Naive thymus-derived CD4-positive, alpha-beta T cell (primary cell): ENCODE results near the gene VPS13D. TPM values are rescaled to one million over a fixed set of nuclear protein-coding genes. Genes with fewer than 3 reads are reported as not detected.
A peak's percentile ranks its signal among the peaks of the same experiment; 100 is the strongest.

Source experiments
- ATAC-seq: fragments of 150-1000 bp; cut with Tn5 transposase; 2 replicates; pipeline ENCODE4 v1.10.0; 2021; ENCODE audit warnings: mild to moderate bottlenecking, moderate library complexity
- CTCF ChIA-PET: fragments of 350-600 bp; sonication (Branson Sonifier 250); formaldehyde crosslinking; loops from one replicate; lab custom pipeline; 2021; ENCODE audit warnings: antibody characterized with exemption; lab: Charles Lee
- POLR2A ChIA-PET: fragments of 350-600 bp; sonication (Branson Sonifier 250); formaldehyde crosslinking; loops from one replicate; lab custom pipeline; 2021; ENCODE audit warnings: antibody characterized with exemption, inconsistent platforms; lab: Charles Lee
- DNase-seq, 9 donors: peaks; one replicate each; pipeline versions ENCODE4 v3.0.0 to v3.0.0-alpha.2; 2020 to 2022; ENCODE audit warnings: mixed read lengths in 1 of 9
- H3K27ac ChIP-seq: one replicate; pipeline ENCODE4 v1.7.0; 2013; ENCODE audit warnings: mild to moderate bottlenecking, low read depth, low read length, moderate library complexity
- H3K27me3 ChIP-seq, 2 donors: one replicate each; pipeline ENCODE4 v1.7.0; 2013; ENCODE audit warnings: low read length in 2 of 2, mild to moderate bottlenecking in 2 of 2, moderate library complexity in 2 of 2; ENCODE audit not compliant: control insufficient read depth in 2 of 2, insufficient read depth in 2 of 2
- H3K36me3 ChIP-seq, 3 experiments: 1 replicate in 2 of 3; 2 replicates in 1 of 3; pipeline ENCODE4 v1.7.0; 2013; ENCODE audit warnings: low read length in 3 of 3, mild to moderate bottlenecking in 3 of 3, moderate library complexity in 1 of 3; ENCODE audit not compliant: insufficient read depth in 3 of 3, control insufficient read depth in 2 of 3
- H3K4me1 ChIP-seq, 2 donors: one replicate each; pipeline ENCODE4 v1.7.0; 2013; ENCODE audit warnings: low read length in 2 of 2, mild to moderate bottlenecking in 2 of 2, moderate library complexity in 1 of 2; ENCODE audit not compliant: control insufficient read depth in 2 of 2, insufficient read depth in 2 of 2
- H3K4me3 ChIP-seq: 2 replicates; pipeline ENCODE4 v1.7.0; 2013; ENCODE audit warnings: mild to moderate bottlenecking, low read length
- H3K9me3 ChIP-seq, 3 experiments: 1 replicate in 2 of 3; 2 replicates in 1 of 3; pipeline ENCODE4 v1.7.0; 2013; ENCODE audit warnings: low read length in 3 of 3; ENCODE audit not compliant: control insufficient read depth in 2 of 3
- H3K27ac Mint-ChIP-seq, 9 donors: one replicate each; pipeline ENCODE4 v1.8.0; 2020 to 2022; ENCODE audit warnings: mixed read lengths in 9 of 9, mild to moderate bottlenecking in 8 of 9, moderate library complexity in 5 of 9, inconsistent platforms in 2 of 9
- H3K27me3 Mint-ChIP-seq, 5 donors: one replicate each; pipeline ENCODE4 v1.8.0; 2021 to 2022; ENCODE audit warnings: mixed read lengths in 5 of 5, mild to moderate bottlenecking in 1 of 5
- H3K36me3 Mint-ChIP-seq, 5 donors: one replicate each; pipeline ENCODE4 v1.8.0; 2020 to 2022; ENCODE audit warnings: mixed read lengths in 5 of 5, mild to moderate bottlenecking in 3 of 5, inconsistent platforms in 1 of 5
- H3K4me1 Mint-ChIP-seq, 7 donors: one replicate each; pipeline ENCODE4 v1.8.0; 2020 to 2022; ENCODE audit warnings: mixed read lengths in 7 of 7, mild to moderate bottlenecking in 3 of 7, inconsistent platforms in 1 of 7
- H3K4me3 Mint-ChIP-seq, 10 donors: one replicate each; pipeline ENCODE4 v1.8.0; 2020 to 2022; ENCODE audit warnings: mild to moderate bottlenecking in 10 of 10, mixed read lengths in 10 of 10, moderate library complexity in 6 of 10, inconsistent platforms in 2 of 10
- H3K9me3 Mint-ChIP-seq, 11 donors: one replicate each; pipeline ENCODE4 v1.8.0; 2020 to 2022; ENCODE audit warnings: mixed read lengths in 11 of 11, mild to moderate bottlenecking in 4 of 11, inconsistent platforms in 1 of 11, moderate library complexity in 1 of 11
- intact Hi-C, 2 donors: fragments of 100-400 bp; cut with micrococcal nuclease; formaldehyde crosslinking; loops; one replicate each; pipeline ENCODE4 v1.15.1; 2023
- polyA plus RNA-seq, 2 donors: library from polyadenylated mRNA; unstranded; fragments of 300-500 nt; fragmentation: Illumina TruSeq; gene quantifications; one replicate each; pipeline ENCODE4 v1.2.3, GENCODE V29; 2021
- total RNA-seq, 6 experiments: library from RNA in 5 of 6; stranded (reverse) in 5 of 6; gene quantifications; 1 replicate in 5 of 6; 2 replicates in 1 of 6; pipeline ENCODE4 v1.2.3 and lab custom pipeline; 2021 to 2026

Gene VPS13D
- total and polyA plus RNA-seq, 7 experiments from 2014 or later = 6.5 to 94.4 (median 73.2) TPM

GRCh38 chr1:12269351-12269750, 39.5 kb downstream of the VPS13D start:
- Histone ChIP-seq H3K9me3 (no peaks in the 10 kb centered on the region), H3K36me3 (peaks cover 6 to 73% (median 21%) of the 10 kb centered on the region in 3 experiments), H3K4me3 (no peak overlapping the region), H3K27me3 (no peaks in the 10 kb centered on the region), H3K27ac (no peak overlapping the region), H3K4me1 (no peaks in the 10 kb centered on the region)
- ChIA-PET POLR2A (no interaction called here), CTCF (no interaction called here)
- Mint-ChIP-seq H3K4me3 (no peak overlapping the region), H3K27ac (peak overlapping the region in 1 of 9 donors; percentile 18), H3K9me3 (no peaks in the 10 kb centered on the region), H3K36me3 (peaks cover 12 to 60% (median 37%) of the 10 kb centered on the region in 5 donors), H3K4me1 (peaks cover 0 to 4% (median 0%) of the 10 kb centered on the region in 7 donors), H3K27me3 (no peaks in the 10 kb centered on the region)
- no peak for DNase-seq
- ATAC-seq = no peak
- intact Hi-C loops = no loop called here

- no peak overlapping the region for H3K27ac Mint-ChIP-seq
- ChIA-PET POLR2A (no interaction called here), CTCF (interaction anchor here (0.9 to 2.5 kb wide), 2 partner anchors 33 to 388 kb away, joined by 4 to 18 read pairs; no protein-coding TSS in a partner anchor)
- intact Hi-C loops = no loop called here
- no peak for ATAC-seq
- H3K9me3 Mint-ChIP-seq = no peaks in the 10 kb centered on the region
- no peaks in the 10 kb centered on the region for H3K27me3 ChIP-seq
- H3K4me3 Mint-ChIP-seq = no peak overlapping the region
- H3K4me3 ChIP-seq = no peak overlapping the region
- H3K27ac ChIP-seq = no peak overlapping the region
- DNase-seq = no peak
- H3K4me1 ChIP-seq = no peaks in the 10 kb centered on the region
- H3K36me3 Mint-ChIP-seq = peaks cover 12 to 60% (median 32%) of the 10 kb centered on the region in 5 donors
- peaks cover 8 to 74% (median 24%) of the 10 kb centered on the region in 3 experiments for H3K36me3 ChIP-seq
- no peaks in the 10 kb centered on the region for H3K27me3 Mint-ChIP-seq
- H3K4me1 Mint-ChIP-seq = peaks cover 0 to 4% (median 0%) of the 10 kb centered on the region in 7 donors
- no peaks in the 10 kb centered on the region for H3K9me3 ChIP-seq
Observed at GRCh38 chr1:12271033-12271432, 41.2 kb downstream of the VPS13D start.

- Mint-ChIP-seq H3K4me3 (no peak overlapping the region), H3K27me3 (no peaks in the 10 kb centered on the region), H3K9me3 (no peaks in the 10 kb centered on the region), H3K27ac (no peak overlapping the region), H3K4me1 (peaks cover 0 to 4% (median 0%) of the 10 kb centered on the region in 7 donors), H3K36me3 (peaks cover 16 to 68% (median 39%) of the 10 kb centered on the region in 5 donors)
- DNase-seq (no peak), ATAC-seq (no peak)
- ChIA-PET POLR2A (interaction anchor here (0.6 kb wide), 1 partner anchor 160 kb away, joined by 4 read pairs; no protein-coding TSS in a partner anchor), CTCF (interaction anchor here (0.6 to 2.5 kb wide), 8 partner anchors 46 to 430 kb away, joined by 3 to 18 read pairs (median 5); no protein-coding TSS in a partner anchor)
- Histone ChIP-seq H3K4me1 (no peaks in the 10 kb centered on the region), H3K36me3 (peaks cover 12 to 77% (median 36%) of the 10 kb centered on the region in 3 experiments), H3K4me3 (no peak overlapping the region), H3K9me3 (no peaks in the 10 kb centered on the region), H3K27ac (no peak overlapping the region), H3K27me3 (no peaks in the 10 kb centered on the region)
- intact Hi-C loops = loop anchor here (1.0 kb wide), 2 partner anchors 347 to 387 kb away; no protein-coding TSS in a partner anchor
Observed at GRCh38 chr1:12272770-12273169, 42.9 kb downstream of the VPS13D start.

- Mint-ChIP-seq H3K27ac (peak overlapping the region in 1 of 9 donors; percentile 45), H3K4me1 (peaks cover 0 to 5% (median 0%) of the 10 kb centered on the region in 7 donors), H3K9me3 (no peaks in the 10 kb centered on the region), H3K36me3 (peaks cover 21 to 70% (median 42%) of the 10 kb centered on the region in 5 donors), H3K27me3 (no peaks in the 10 kb centered on the region), H3K4me3 (no peak overlapping the region)
- ChIA-PET POLR2A (no interaction called here), CTCF (interaction anchor here (0.5 to 1.5 kb wide), 4 partner anchors 8 to 381 kb away, joined by 3 to 4 read pairs (median 3); no protein-coding TSS in a partner anchor)
- intact Hi-C loops = loop anchor here in 1 of 2 donors (1.0 kb wide), 1 partner anchor 345 kb away; no protein-coding TSS in a partner anchor
- DNase-seq (peak in 6 of 9 donors; percentile 15 to 43 (median 19)), ATAC-seq (no peak)
- no peaks in the 10 kb centered on the region for H3K4me1 ChIP-seq
- H3K9me3 ChIP-seq = no peaks in the 10 kb centered on the region
- peaks cover 9 to 78% (median 32%) of the 10 kb centered on the region in 3 experiments for H3K36me3 ChIP-seq
- H3K4me3 ChIP-seq = no peak overlapping the region
- H3K27ac ChIP-seq = no peak overlapping the region
- no peaks in the 10 kb centered on the region for H3K27me3 ChIP-seq
Observed at GRCh38 chr1:12275370-12275769, 45.5 kb downstream of the VPS13D start.

- POLR2A ChIA-PET = no interaction called here
- H3K27me3 ChIP-seq = no peaks in the 10 kb centered on the region
Observed at GRCh38 chr1:12276225-12276624, 46.4 kb downstream of the VPS13D start.

GRCh38 chr1:12279003-12279402, 49.2 kb downstream of the VPS13D start:
- H3K27ac ChIP-seq = no peak overlapping the region
- no peak for DNase-seq
- H3K36me3 Mint-ChIP-seq = peaks cover 24 to 71% (median 38%) of the 10 kb centered on the region in 5 donors
- peaks cover 0 to 5% (median 2%) of the 10 kb centered on the region in 7 donors for H3K4me1 Mint-ChIP-seq
- ChIA-PET POLR2A (no interaction called here), CTCF (interaction anchor here (0.6 to 0.9 kb wide), 2 partner anchors 234 to 380 kb away, joined by 3 to 4 read pairs; no protein-coding TSS in a partner anchor)
- H3K36me3 ChIP-seq = peaks cover 16 to 77% (median 21%) of the 10 kb centered on the region in 3 experiments
- intact Hi-C loops = no loop called here
- H3K9me3 ChIP-seq = no peaks in the 10 kb centered on the region
- no peak overlapping the region for H3K4me3 Mint-ChIP-seq
- no peak overlapping the region for H3K4me3 ChIP-seq
- no peaks in the 10 kb centered on the region for H3K9me3 Mint-ChIP-seq
- no peaks in the 10 kb centered on the region for H3K27me3 ChIP-seq
- ATAC-seq = no peak
- no peak overlapping the region for H3K27ac Mint-ChIP-seq
- no peaks in the 10 kb centered on the region for H3K4me1 ChIP-seq
- no peaks in the 10 kb centered on the region for H3K27me3 Mint-ChIP-seq

More at GRCh38 chr1:12276225-12276624, 46.4 kb downstream of the VPS13D start:
- DNase-seq (peak in 1 of 9 donors; percentile 1), ATAC-seq (no peak)
- H3K4me1 Mint-ChIP-seq = peaks cover 0 to 5% (median 0%) of the 10 kb centered on the region in 7 donors
- CTCF ChIA-PET = interaction anchor here (1.2 to 2.0 kb wide), 3 partner anchors 11 to 382 kb away, joined by 3 to 8 read pairs (median 4); no protein-coding TSS in a partner anchor
- intact Hi-C loops = no loop called here
- Histone ChIP-seq H3K36me3 (peaks cover 14 to 70% (median 32%) of the 10 kb centered on the region in 3 experiments), H3K4me1 (no peaks in the 10 kb centered on the region), H3K4me3 (no peak overlapping the region), H3K27ac (no peak overlapping the region), H3K9me3 (no peaks in the 10 kb centered on the region)
- no peaks in the 10 kb centered on the region for H3K9me3 Mint-ChIP-seq
- no peak overlapping the region for H3K27ac Mint-ChIP-seq
- no peaks in the 10 kb centered on the region for H3K27me3 Mint-ChIP-seq
- peaks cover 21 to 66% (median 40%) of the 10 kb centered on the region in 5 donors for H3K36me3 Mint-ChIP-seq
- no peak overlapping the region for H3K4me3 Mint-ChIP-seq
